Vagina (tissue), 2 donors: ENCODE results near the gene LRRC56.

ENCODE experiments used
- CTCF ChIP-seq, 3 experiments: fragments of 450-650 bp in 2 of 3; fragments of 200-600 bp in 1 of 3; sonication (generic) in 1 of 3; IDR thresholded peaks; one replicate each; pipeline ENCODE4 v1.5.1; 2017 to 2019; ENCODE audit warnings: antibody characterized with exemption in 3 of 3, mild to moderate bottlenecking in 2 of 3, moderate library complexity in 2 of 3
- POLR2A ChIP-seq, 2 donors: fragments of 450-650 bp; IDR thresholded peaks; one replicate each; pipeline ENCODE4 v1.6.1; 2017; ENCODE audit warnings: antibody characterized with exemption in 2 of 2, mild to moderate bottlenecking in 2 of 2, moderate library complexity in 2 of 2

- TF ChIP-seq CTCF (IDR thresholded peaks at IDR 0.05) = no peak
- no peak for TF ChIP-seq POLR2A (IDR thresholded peaks at IDR 0.05)
Measured at GRCh38 chr11:603154-603553, 65.8 kb downstream of the LRRC56 start.
